Mucosa of descending colon (tissue), 3 donors: Measurements from ENCODE around the gene ANKFY1. TPM values are rescaled to one million over a fixed set of nuclear protein-coding genes. Genes with fewer than 3 reads are reported as not detected.
"Not testable (repeated sequence)": the region's sequence is repeated elsewhere in the genome, so short reads cannot be mapped to it uniquely, and the experiment has no call there.

ENCODE experiments used
- ATAC-seq: fragments of 200-7000 bp; cut with Tn5 transposase; one replicate; pipeline ENCODE4 v1.9.1; 2020; ENCODE audit warnings: mild to moderate bottlenecking, moderate library complexity
- DNase-seq, 3 donors: peaks; one replicate each; pipeline ENCODE4 v3.0.0-alpha.2; 2020
- H3K36me3 ChIP-seq: fragments of 200-600 bp; one replicate; pipeline ENCODE4 v1.8.0; 2021; ENCODE audit warnings: low read depth, mild to moderate bottlenecking
- H3K4me1 ChIP-seq: fragments of 200-600 bp; one replicate; pipeline ENCODE4 v1.8.0; 2021; ENCODE audit warnings: low read depth, mild to moderate bottlenecking
- H3K4me3 ChIP-seq: fragments of 200-600 bp; one replicate; pipeline ENCODE4 v1.8.0; 2021; ENCODE audit warnings: mild to moderate bottlenecking
- H3K9me3 ChIP-seq: fragments of 200-600 bp; one replicate; pipeline ENCODE4 v1.8.0; 2021; ENCODE audit warnings: mild to moderate bottlenecking
- CTCF ChIP-seq: fragments of 200-600 bp; IDR thresholded peaks from one replicate; pipeline ENCODE4 v1.8.0; 2022; ENCODE audit warnings: antibody characterized with exemption, mild to moderate bottlenecking
- intact Hi-C, 2 donors: fragments of 100-400 bp; cut with DNase I in 1 of 2; cut with micrococcal nuclease in 1 of 2; formaldehyde crosslinking; loops; one replicate each; pipeline versions ENCODE4 v1.11.0 to v1.11.1; 2022; cut with DNase I, micrococcal nuclease
- total RNA-seq, 3 donors: library from RNA; stranded (reverse); fragmentation: NEBNext Ultra II Directional in 2 of 3; extraction: Animal tissue kit (Norgen Biotek cat#: 25700) in 2 of 3; gene quantifications; one replicate each; pipeline versions ENCODE4 v1.2.1 to v1.2.4, GENCODE V29; 2021 to 2023
- donor health status: DM: no; HTN: no; CAD: no; lungs with moderate emphysema.
- donor health status: DM: no; HTN: no; CAD: no.
- donor health status: DM: no; HTN: yes; CAD: no.

Gene ANKFY1
- total RNA-seq, 3 donors from 2014 or later: 52.0 to 94.3 (median 59.5) TPM

- DNase-seq (no peak), ATAC-seq (no peak)
- Histone ChIP-seq H3K4me3 (no peak overlapping the region), H3K9me3 (no peaks in the 10 kb centered on the region), H3K36me3 (no peaks in the 10 kb centered on the region), H3K4me1 (peaks cover 17% of the 10 kb centered on the region)
- intact Hi-C loops: no loop called here
- no peak for TF ChIP-seq CTCF
These were observed 2.8 kb upstream of the ANKFY1 start for GRCh38 chr17:4266550-4266949.

GRCh38 chr17:4262703-4263102 is 1.1 kb downstream of the ANKFY1 start:
- Histone ChIP-seq H3K36me3 (no peaks in the 10 kb centered on the region), H3K4me1 (peaks cover 17% of the 10 kb centered on the region), H3K9me3 (peaks cover 3% of the 10 kb centered on the region), H3K4me3 (no peak overlapping the region)
- intact Hi-C loops: no loop called here
- no peak for TF ChIP-seq CTCF
- no peak for DNase-seq
- ATAC-seq: no peak

- TF ChIP-seq CTCF: no peak
- no peak for DNase-seq
- Histone ChIP-seq H3K4me1 (peaks cover 17% of the 10 kb centered on the region), H3K9me3 (peaks cover 3% of the 10 kb centered on the region), H3K4me3 (no peak overlapping the region), H3K36me3 (no peaks in the 10 kb centered on the region)
- no peak for ATAC-seq
- intact Hi-C loops: no loop called here
These were observed 2.3 kb downstream of the ANKFY1 start for GRCh38 chr17:4261452-4261851.

- Histone ChIP-seq H3K4me1 (peaks cover 10% of the 10 kb centered on the region), H3K36me3 (no peaks in the 10 kb centered on the region), H3K4me3 (no peak overlapping the region), H3K9me3 (peaks cover 3% of the 10 kb centered on the region)
- DNase-seq: no peak
- ATAC-seq: no peak
- intact Hi-C loops: no loop called here
- TF ChIP-seq CTCF: no peak
These were observed 4.9 kb downstream of the ANKFY1 start for GRCh38 chr17:4258867-4259266.

GRCh38 chr17:4256952-4257351 is 6.8 kb downstream of the ANKFY1 start:
- peaks cover under 1% of the 10 kb centered on the region for H3K4me1 ChIP-seq

GRCh38 chr17:4255271-4255670 is 8.5 kb downstream of the ANKFY1 start:
- H3K36me3 ChIP-seq, intact Hi-C loops, H3K4me1 ChIP-seq, H3K9me3 ChIP-seq, DNase-seq, H3K4me3 ChIP-seq, ATAC-seq: not testable (repeated sequence)

More at GRCh38 chr17:4256952-4257351, 6.8 kb downstream of the ANKFY1 start:
- ATAC-seq (no peak), DNase-seq (no peak)
- intact Hi-C loops: no loop called here
- no peak overlapping the region for H3K4me3 ChIP-seq
- no peak for TF ChIP-seq CTCF
- H3K9me3 ChIP-seq: peaks cover 3% of the 10 kb centered on the region
- no peaks in the 10 kb centered on the region for H3K36me3 ChIP-seq
